ENCODE data around the gene BRCA1.
"Not testable (repeated sequence)": the region's sequence is repeated elsewhere in the genome, so short reads cannot be mapped to it uniquely, and the experiment has no call there.

The BRCA1 gene

GRCh38 chr17:43068570-43069367 is 56.4 kb downstream of the BRCA1 start:
- FAIRE-seq = no peak

- FAIRE-seq = no peak
Measured at GRCh38 chr17:43062984-43063638, 62.1 kb downstream of the BRCA1 start.

- no peak for FAIRE-seq
Measured at GRCh38 chr17:43056051-43056450, 69.1 kb downstream of the BRCA1 start.

- FAIRE-seq = not testable (repeated sequence)
Measured at GRCh38 chr17:43053008-43053407, 72.2 kb downstream of the BRCA1 start.

- FAIRE-seq = no peak
Measured at GRCh38 chr17:43051969-43052368, 73.2 kb downstream of the BRCA1 start.

- FAIRE-seq = no peak
Measured at GRCh38 chr17:43044024-43044423, 81.1 kb downstream of the BRCA1 start.

GRCh38 chr17:43043307-43043706 is 81.9 kb downstream of the BRCA1 start:
- no peak for FAIRE-seq

- FAIRE-seq = no peak
Measured at GRCh38 chr17:43042025-43042628, 83.0 kb downstream of the BRCA1 start.

GRCh38 chr17:43040655-43041054 is 84.5 kb downstream of the BRCA1 start:
- no peak for FAIRE-seq

GRCh38 chr17:43039646-43040045 is 85.5 kb downstream of the BRCA1 start:
- FAIRE-seq = no peak

GRCh38 chr17:43034894-43035293 is 90.3 kb downstream of the BRCA1 start:
- no peak for FAIRE-seq

GRCh38 chr17:43033948-43034881 is 90.9 kb downstream of the BRCA1 start:
- no peak for FAIRE-seq

- FAIRE-seq = no peak
Measured at GRCh38 chr17:43031666-43032065, 93.5 kb downstream of the BRCA1 start.

GRCh38 chr17:43030137-43030767 is 94.9 kb downstream of the BRCA1 start:
- FAIRE-seq = no peak

- FAIRE-seq = no peak
Measured at GRCh38 chr17:43028221-43028861, 96.8 kb downstream of the BRCA1 start.

GRCh38 chr17:43027091-43028032 is 97.8 kb downstream of the BRCA1 start:
- FAIRE-seq = no peak

- FAIRE-seq = no peak
Measured at GRCh38 chr17:43026595-43026994, 98.6 kb downstream of the BRCA1 start.

GRCh38 chr17:43025766-43026537 is 99.2 kb downstream of the BRCA1 start:
- FAIRE-seq = no peak

- no peak for FAIRE-seq
Measured at GRCh38 chr17:43025290-43025657, 99.9 kb downstream of the BRCA1 start.
